NT2/D1 (cell line): ENCODE results near the gene PCP2.

Experiments
- YY1 ChIP-seq: IDR thresholded peaks from 2 replicates; pipeline ENCODE4 v1.6.1; 2011; ENCODE audit not compliant: insufficient read length, insufficient read depth
- ZNF274 ChIP-seq: IDR thresholded peaks from 2 replicates; pipeline ENCODE4 v1.6.1; 2011; ENCODE audit warnings: mild to moderate bottlenecking, low read depth, low read length

GRCh38 chr19:7624810-7625209 is 8.7 kb downstream of the PCP2 start:
- no peak for TF ChIP-seq YY1
- TF ChIP-seq ZNF274: no peak
